ENCODE data around the gene HDAC9.

Gene HDAC9

GRCh38 chr7:18572885-18573284 lies 77.3 kb downstream of the HDAC9 start:
- no peaks in the 10 kb centered on the region for H3K36me3 Mint-ChIP-seq (ENCODE audit: low read depth)
- no peaks in the 10 kb centered on the region for H3K27me3 Mint-ChIP-seq
- H3K9me3 Mint-ChIP-seq, result no peaks in the 10 kb centered on the region
- H3K4me3 Mint-ChIP-seq, result no peak overlapping the region
- peaks cover 17% of the 10 kb centered on the region for H3K4me1 Mint-ChIP-seq (ENCODE audit: low read depth)
- no peak overlapping the region for H3K27ac Mint-ChIP-seq

DNA sequence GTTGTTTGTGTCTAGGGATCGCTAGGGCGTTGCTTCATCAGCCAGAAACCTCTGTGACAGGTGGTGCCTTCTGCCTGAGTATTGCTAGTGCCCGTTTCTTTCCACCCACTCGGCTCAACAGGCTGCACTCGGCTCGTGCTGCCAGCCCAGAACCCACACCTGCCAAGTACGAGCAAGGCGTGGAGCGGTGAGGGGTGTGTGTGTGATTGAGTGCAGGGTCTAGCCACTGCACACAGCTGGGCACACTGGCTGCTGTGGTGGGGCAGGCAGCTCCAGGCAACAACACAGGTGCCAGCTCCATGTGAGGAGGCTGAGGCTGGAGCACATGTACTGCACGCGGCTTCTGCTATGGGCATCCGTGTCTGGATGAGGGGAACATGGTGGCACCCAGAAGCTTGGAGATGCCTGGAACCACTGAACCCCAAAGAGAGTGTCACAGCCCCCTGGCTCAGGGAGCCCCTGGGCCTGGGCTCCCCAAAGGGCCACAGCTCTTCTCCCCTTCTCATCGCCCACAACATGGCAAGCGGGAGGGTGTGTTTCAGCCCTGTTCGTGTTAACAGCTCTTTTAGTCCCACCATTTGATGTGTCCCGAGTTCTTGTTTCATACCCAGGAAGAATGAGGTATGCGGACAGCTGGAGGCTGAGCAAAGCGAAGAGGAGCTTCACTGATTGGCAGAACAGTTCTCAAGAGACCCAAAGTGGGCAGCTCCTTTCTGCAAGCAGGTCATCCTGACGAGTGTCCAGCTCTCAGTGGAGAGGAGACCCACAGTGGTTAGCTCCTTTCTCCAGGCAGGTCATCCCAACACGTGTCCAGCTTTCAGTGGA lies 78.1 kb downstream of the HDAC9 start:
- Mint-ChIP-seq H3K9me3 (no peaks in the 10 kb centered on the region), H3K27me3 (no peaks in the 10 kb centered on the region), H3K4me1 (ENCODE audit: low read depth) (peaks cover 20% of the 10 kb centered on the region), H3K27ac (no peak overlapping the region), H3K36me3 (ENCODE audit: low read depth) (no peaks in the 10 kb centered on the region), H3K4me3 (no peak overlapping the region)

DNA sequence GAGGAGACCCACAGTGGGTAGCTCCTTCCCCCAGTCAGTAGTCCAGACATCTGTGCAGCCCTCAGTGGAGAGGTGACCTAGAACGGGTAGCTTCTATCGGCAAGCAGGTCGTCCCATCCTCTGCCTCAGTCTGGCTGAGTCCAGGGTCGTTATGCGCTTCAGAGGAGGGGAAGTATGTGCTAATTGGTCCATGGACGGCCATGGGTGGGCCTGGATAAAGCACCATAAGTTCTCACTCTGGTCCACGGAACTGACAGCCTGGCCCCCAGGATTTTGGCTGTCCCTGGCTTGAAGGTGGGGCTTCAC lies 78.6 kb downstream of the HDAC9 start:
- Mint-ChIP-seq H3K27me3 (no peaks in the 10 kb centered on the region), H3K27ac (no peak overlapping the region), H3K4me3 (no peak overlapping the region), H3K9me3 (no peaks in the 10 kb centered on the region), H3K4me1 (ENCODE audit: low read depth) (peaks cover 20% of the 10 kb centered on the region), H3K36me3 (ENCODE audit: low read depth) (no peaks in the 10 kb centered on the region)

GRCh38 chr7:18574676-18575075 lies 79.1 kb downstream of the HDAC9 start:
- H3K27ac Mint-ChIP-seq, result no peak overlapping the region
- H3K27me3 Mint-ChIP-seq, result no peaks in the 10 kb centered on the region
- H3K9me3 Mint-ChIP-seq, result no peaks in the 10 kb centered on the region
- peaks cover 20% of the 10 kb centered on the region for H3K4me1 Mint-ChIP-seq (ENCODE audit: low read depth)
- H3K4me3 Mint-ChIP-seq, result no peak overlapping the region
- no peaks in the 10 kb centered on the region for H3K36me3 Mint-ChIP-seq (ENCODE audit: low read depth)

DNA sequence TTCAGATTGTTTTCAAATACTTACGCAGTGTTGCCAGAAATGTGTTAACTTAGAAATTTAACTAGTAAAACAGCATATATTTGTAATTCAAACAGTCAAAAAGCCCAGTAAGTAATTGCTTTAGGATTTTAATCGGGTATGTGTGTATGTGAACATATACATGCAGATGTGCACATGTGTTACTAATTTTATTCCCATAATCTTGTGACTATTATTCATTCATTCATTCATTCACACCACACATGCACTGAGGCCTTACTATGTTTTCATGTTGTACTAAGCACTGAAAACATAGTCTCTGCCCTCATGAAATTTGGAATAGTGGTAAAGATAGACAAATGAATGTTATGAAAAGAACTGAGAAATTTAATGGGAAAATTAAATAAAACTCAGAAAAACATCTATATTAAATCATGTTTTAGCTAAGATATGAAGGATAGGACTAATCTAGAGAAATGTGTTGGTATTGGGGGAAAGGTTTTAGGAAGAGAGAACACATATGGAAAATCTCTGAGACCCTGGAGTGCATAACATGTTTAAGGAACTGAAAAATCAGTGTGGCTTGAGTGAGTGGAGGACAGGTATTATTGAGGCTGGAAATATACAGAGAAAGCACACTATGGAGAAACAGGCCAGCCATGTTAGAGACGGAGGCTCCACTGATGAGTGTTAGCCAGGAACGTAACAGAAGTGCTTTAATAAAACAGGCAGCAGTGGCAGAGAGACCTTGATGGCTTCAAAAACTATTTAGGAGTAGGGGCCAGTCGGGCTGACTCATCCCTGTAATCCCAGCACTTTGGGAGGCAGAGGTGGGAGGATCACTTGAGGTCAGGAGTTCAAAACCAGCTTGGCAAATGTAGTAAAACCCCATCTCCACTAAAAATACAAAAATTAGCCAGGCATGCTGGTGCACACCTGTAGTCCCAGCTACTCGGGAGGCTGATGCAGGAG lies 80.3 kb downstream of the HDAC9 start:
- H3K27me3 Mint-ChIP-seq, result no peaks in the 10 kb centered on the region
- no peak overlapping the region for H3K4me3 Mint-ChIP-seq
- H3K36me3 Mint-ChIP-seq (ENCODE audit: low read depth), result no peaks in the 10 kb centered on the region
- no peak overlapping the region for H3K27ac Mint-ChIP-seq
- no peaks in the 10 kb centered on the region for H3K9me3 Mint-ChIP-seq
- H3K4me1 Mint-ChIP-seq (ENCODE audit: low read depth), result peaks cover 20% of the 10 kb centered on the region

GRCh38 chr7:18577096-18577771 lies 81.7 kb downstream of the HDAC9 start:
- peaks cover 20% of the 10 kb centered on the region for H3K4me1 Mint-ChIP-seq (ENCODE audit: low read depth)
- H3K27ac Mint-ChIP-seq, result no peak overlapping the region
- H3K36me3 Mint-ChIP-seq (ENCODE audit: low read depth), result no peaks in the 10 kb centered on the region
- H3K4me3 Mint-ChIP-seq, result no peak overlapping the region
- H3K9me3 Mint-ChIP-seq, result no peaks in the 10 kb centered on the region
- no peaks in the 10 kb centered on the region for H3K27me3 Mint-ChIP-seq

- Mint-ChIP-seq H3K4me3 (no peak overlapping the region), H3K27me3 (no peaks in the 10 kb centered on the region), H3K9me3 (peaks cover 2% of the 10 kb centered on the region), H3K36me3 (ENCODE audit: low read depth) (no peaks in the 10 kb centered on the region), H3K4me1 (ENCODE audit: low read depth) (peaks cover 20% of the 10 kb centered on the region), H3K27ac (no peak overlapping the region)
Observed at GRCh38 chr7:18579698-18580097, 84.1 kb downstream of the HDAC9 start.

DNA sequence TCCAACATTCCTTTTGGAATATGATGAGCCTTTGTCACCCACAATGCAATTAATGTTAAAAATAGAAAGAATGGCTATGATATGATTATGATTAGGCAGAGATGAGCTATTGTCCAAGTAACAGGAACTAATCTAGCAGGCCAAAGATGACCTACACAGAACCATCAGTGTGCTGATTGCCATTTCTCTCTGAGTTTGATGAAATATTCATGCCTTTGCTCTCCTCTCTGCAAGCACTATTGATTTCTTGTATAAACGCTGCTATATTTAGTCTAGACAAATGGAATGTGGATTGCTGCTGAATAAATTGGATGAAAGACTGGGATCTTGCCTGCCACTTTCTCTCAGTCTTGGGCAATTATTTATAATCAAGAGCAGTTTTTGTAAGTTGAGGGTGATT lies 85.4 kb downstream of the HDAC9 start:
- no peaks in the 10 kb centered on the region for H3K27me3 Mint-ChIP-seq
- no peak overlapping the region for H3K27ac Mint-ChIP-seq
- H3K4me1 Mint-ChIP-seq (ENCODE audit: low read depth), result peaks cover 19% of the 10 kb centered on the region
- peaks cover 3% of the 10 kb centered on the region for H3K9me3 Mint-ChIP-seq
- H3K36me3 Mint-ChIP-seq (ENCODE audit: low read depth), result no peaks in the 10 kb centered on the region
- H3K4me3 Mint-ChIP-seq, result no peak overlapping the region

- Mint-ChIP-seq H3K4me3 (no peak overlapping the region), H3K4me1 (ENCODE audit: low read depth) (no peaks in the 10 kb centered on the region), H3K27me3 (no peaks in the 10 kb centered on the region), H3K9me3 (peaks cover 3% of the 10 kb centered on the region), H3K36me3 (ENCODE audit: low read depth) (no peaks in the 10 kb centered on the region), H3K27ac (no peak overlapping the region)
Observed at GRCh38 chr7:18583305-18583704, 87.8 kb downstream of the HDAC9 start.

GRCh38 chr7:18590241-18590640 lies 94.7 kb downstream of the HDAC9 start:
- Mint-ChIP-seq H3K36me3 (ENCODE audit: low read depth) (no peaks in the 10 kb centered on the region), H3K27ac (no peak overlapping the region)

GRCh38 chr7:18590744-18591340 lies 95.3 kb downstream of the HDAC9 start:
- no peaks in the 10 kb centered on the region for H3K36me3 Mint-ChIP-seq (ENCODE audit: low read depth)
- H3K27ac Mint-ChIP-seq, result no peak overlapping the region
- peaks cover 11% of the 10 kb centered on the region for H3K4me1 Mint-ChIP-seq (ENCODE audit: low read depth)
- no peak overlapping the region for H3K4me3 Mint-ChIP-seq
- no peaks in the 10 kb centered on the region for H3K27me3 Mint-ChIP-seq
- H3K9me3 Mint-ChIP-seq, result no peaks in the 10 kb centered on the region

More at GRCh38 chr7:18590241-18590640, 94.7 kb downstream of the HDAC9 start:
- no peaks in the 10 kb centered on the region for H3K27me3 Mint-ChIP-seq
- no peak overlapping the region for H3K4me3 Mint-ChIP-seq
- H3K4me1 Mint-ChIP-seq (ENCODE audit: low read depth), result peaks cover 11% of the 10 kb centered on the region
- no peaks in the 10 kb centered on the region for H3K9me3 Mint-ChIP-seq

- peaks cover 11% of the 10 kb centered on the region for H3K4me1 Mint-ChIP-seq (ENCODE audit: low read depth)
Observed at GRCh38 chr7:18593602-18594279, 98.2 kb downstream of the HDAC9 start.

GRCh38 chr7:18597754-18598153 lies 102.2 kb downstream of the HDAC9 start:
- no peaks in the 10 kb centered on the region for H3K4me1 Mint-ChIP-seq (ENCODE audit: low read depth)
- peaks cover 23% of the 10 kb centered on the region for H3K36me3 Mint-ChIP-seq (ENCODE audit: low read depth)
- no peak overlapping the region for H3K4me3 Mint-ChIP-seq
- H3K9me3 Mint-ChIP-seq, result peaks cover 6% of the 10 kb centered on the region
- no peaks in the 10 kb centered on the region for H3K27me3 Mint-ChIP-seq
- H3K27ac Mint-ChIP-seq, result no peak overlapping the region

More at GRCh38 chr7:18593602-18594279, 98.2 kb downstream of the HDAC9 start:
- Mint-ChIP-seq H3K9me3 (no peaks in the 10 kb centered on the region), H3K36me3 (ENCODE audit: low read depth) (no peaks in the 10 kb centered on the region), H3K4me3 (no peak overlapping the region), H3K27me3 (no peaks in the 10 kb centered on the region), H3K27ac (no peak overlapping the region)

DNA sequence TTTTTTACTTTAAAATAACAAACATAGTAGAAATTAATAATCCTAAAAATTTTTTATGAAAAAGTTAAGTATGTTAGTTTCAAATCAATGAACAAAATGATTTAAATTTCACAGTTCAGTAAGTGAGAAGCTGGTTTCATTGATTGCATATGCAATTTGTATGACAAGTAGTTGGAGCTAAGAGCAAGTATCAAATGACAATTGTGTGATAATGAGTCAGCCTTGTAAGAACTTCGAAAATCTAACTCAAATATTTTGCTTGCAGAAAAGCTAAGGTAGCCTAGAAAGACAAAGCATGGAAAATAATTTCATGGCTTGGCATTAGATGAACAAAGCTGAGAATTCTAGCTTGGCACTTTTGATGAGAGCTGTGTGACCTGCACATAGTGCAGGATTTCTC lies 111.5 kb downstream of the HDAC9 start:
- H3K9me3 Mint-ChIP-seq, result peaks cover 13% of the 10 kb centered on the region
- H3K27me3 Mint-ChIP-seq, result no peaks in the 10 kb centered on the region
- H3K4me3 Mint-ChIP-seq, result no peak overlapping the region
- peaks cover 27% of the 10 kb centered on the region for H3K36me3 Mint-ChIP-seq (ENCODE audit: low read depth)
- H3K27ac Mint-ChIP-seq, result no peak overlapping the region
- H3K4me1 Mint-ChIP-seq (ENCODE audit: low read depth), result no peaks in the 10 kb centered on the region

Measured in stimulated activated naive CD8-positive, alpha-beta T cell treated with anti-CD3 and anti-CD28 coated beads, Interleukin-15, Interleukin-2, amounts not matched to agents 100 ng/mL and 50 ng/mL, for 24 hours (primary cell).